UCSD-AML1 (cell line): ENCODE results near the gene VPS37D.
"Not testable (repeated sequence)": the region's sequence is repeated elsewhere in the genome, so short reads cannot be mapped to it uniquely, and the experiment has no call there.

Source experiments
- DNase-seq: peaks from one replicate; lab custom pipeline; 2025; ENCODE audit not compliant: unreplicated experiment; lab: John Stamatoyannopoulos, UW

Gene VPS37D

GRCh38 chr7:73667344-73668102 lies at the start of gene VPS37D:
TSS of gene VPS37D (plus strand) at chr7:73667831. CDS start at chr7:73667959, 128 bp downstream.
- peak; percentile 68 for DNase-seq

- no peak for DNase-seq
These were observed 49.1 kb upstream of the VPS37D start for GRCh38 chr7:73618538-73618937.

GRCh38 chr7:73619394-73619793 lies 48.2 kb upstream of the VPS37D start:
- DNase-seq = not testable (repeated sequence)

GRCh38 chr7:73621168-73622063 lies 46.2 kb upstream of the VPS37D start:
- no peak for DNase-seq

GRCh38 chr7:73622527-73622908 lies 45.1 kb upstream of the VPS37D start:
- DNase-seq = no peak

- DNase-seq = no peak
These were observed 44.5 kb upstream of the VPS37D start for GRCh38 chr7:73622909-73623797.

- no peak for DNase-seq
These were observed 43.6 kb upstream of the VPS37D start, which contains the start of gene MLXIPL for GRCh38 chr7:73623798-73624668. TSS of gene MLXIPL (minus strand) at chr7:73624522. CDS start at chr7:73624492, 30 bp downstream.

- DNase-seq = no peak
These were observed 43.0 kb upstream of the VPS37D start for GRCh38 chr7:73624669-73625001.

GRCh38 chr7:73625276-73625675 lies 42.4 kb upstream of the VPS37D start:
- DNase-seq = no peak

- no peak for DNase-seq
These were observed 40.8 kb upstream of the VPS37D start for GRCh38 chr7:73626814-73627213.

- no peak for DNase-seq
These were observed 39.1 kb upstream of the VPS37D start for GRCh38 chr7:73628504-73628903.

GRCh38 chr7:73631558-73631957 lies 36.1 kb upstream of the VPS37D start:
- DNase-seq = no peak

GRCh38 chr7:73633323-73633722 lies 34.3 kb upstream of the VPS37D start:
- DNase-seq = no peak

GRCh38 chr7:73633844-73634243 lies 33.8 kb upstream of the VPS37D start:
- DNase-seq = no peak

- DNase-seq = no peak
These were observed 32.0 kb upstream of the VPS37D start for GRCh38 chr7:73635428-73636200.

GRCh38 chr7:73638911-73639310 lies 28.7 kb upstream of the VPS37D start:
- peak; percentile 11 for DNase-seq

GRCh38 chr7:73642834-73643233 lies 24.8 kb upstream of the VPS37D start:
- no peak for DNase-seq

GRCh38 chr7:73644688-73645286 lies 22.8 kb upstream of the VPS37D start:
- no peak for DNase-seq

- DNase-seq = no peak
These were observed 21.9 kb upstream of the VPS37D start for GRCh38 chr7:73645643-73646174.
